Loucy (cell line): ENCODE measurements around the gene HLA-DMA.

Experiments used
- H2AFZ ChIP-seq: fragments of 200-600 bp; sonication (generic); 2 replicates; pipeline ENCODE4 v1.6.0; 2016; ENCODE audit warnings: antibody characterized with exemption, mild to moderate bottlenecking, low read length, moderate library complexity
- H3F3A ChIP-seq: fragments of 200-600 bp; 2 replicates; pipeline ENCODE4 v1.6.0; 2016; ENCODE audit warnings: antibody characterized with exemption, low read depth, mild to moderate bottlenecking
- H3K27me3 ChIP-seq: fragments of 200-600 bp; sonication (generic); 2 replicates; pipeline ENCODE4 v1.6.1; 2014; ENCODE audit warnings: low read length, mild to moderate bottlenecking; ENCODE audit not compliant: insufficient read depth, poor library complexity, severe bottlenecking
- H3K36me3 ChIP-seq: fragments of 200-600 bp; sonication (generic); 2 replicates; pipeline ENCODE4 v1.6.1; 2016; ENCODE audit warnings: low read length; ENCODE audit not compliant: insufficient read depth
- H3K4me1 ChIP-seq: fragments of 200-600 bp; sonication (generic); 2 replicates; pipeline ENCODE4 v1.5.1; 2014; ENCODE audit warnings: low read length, mild to moderate bottlenecking; ENCODE audit not compliant: insufficient read depth, poor library complexity, severe bottlenecking
- H3K4me2 ChIP-seq: fragments of 200-600 bp; sonication (generic); 2 replicates; pipeline ENCODE4 v1.6.0; 2014; ENCODE audit warnings: antibody characterized with exemption, low read length, low read depth, mild to moderate bottlenecking; ENCODE audit not compliant: poor library complexity, severe bottlenecking
- H3K4me3 ChIP-seq: fragments of 200-600 bp; sonication (generic); 2 replicates; pipeline ENCODE4 v1.5.1; 2014; ENCODE audit warnings: low read length, mild to moderate bottlenecking, mixed read lengths; ENCODE audit not compliant: poor library complexity, severe bottlenecking
- H3K79me2 ChIP-seq: fragments of 200-600 bp; sonication (generic); 2 replicates; pipeline ENCODE4 v1.6.1; 2014; ENCODE audit warnings: low read length; ENCODE audit not compliant: insufficient read depth
- H3K9ac ChIP-seq: fragments of 200-600 bp; sonication (generic); 2 replicates; pipeline ENCODE4 v1.6.0; 2014; ENCODE audit warnings: mild to moderate bottlenecking, low read depth, low read length, moderate library complexity; ENCODE audit not compliant: poor library complexity, severe bottlenecking
- H3K9me2 ChIP-seq: fragments of 200-600 bp; sonication (generic); replicated peaks from 2 replicates; pipeline ENCODE4 v1.6.1; 2016; ENCODE audit warnings: low read depth, low read length, mixed read lengths
- H3K9me3 ChIP-seq: fragments of 200-600 bp; sonication (generic); 2 replicates; pipeline ENCODE4 v1.6.1; 2014; ENCODE audit warnings: mild to moderate bottlenecking, antibody characterized with exemption, low read length, low read depth; ENCODE audit not compliant: insufficient read depth
- H4K20me1 ChIP-seq: fragments of 200-600 bp; sonication (generic); 2 replicates; pipeline ENCODE4 v1.6.0; 2014; ENCODE audit warnings: antibody characterized with exemption, low read length, mild to moderate bottlenecking; ENCODE audit not compliant: insufficient read depth, poor library complexity, severe bottlenecking
- CTCF ChIP-seq: fragments of 200-600 bp; sonication (generic); conservative IDR thresholded peaks from 2 replicates; pipeline ENCODE4 v1.5.1; 2014; ENCODE audit warnings: mild to moderate bottlenecking, antibody characterized with exemption, low read length
- EZH2phosphoT487 ChIP-seq: fragments of 200-600 bp; IDR thresholded peaks from 2 replicates; pipeline ENCODE4 v1.6.1; 2018; ENCODE audit warnings: antibody characterized with exemption, mild to moderate bottlenecking, moderate library complexity, borderline replicate concordance

The HLA-DMA gene

GRCh38 chr6:32963866-32964265, 11.0 kb upstream of the HLA-DMA start:
- Histone ChIP-seq H4K20me1 (peaks cover 2% of the 10 kb centered on the region), H3K9me3 (no peaks in the 10 kb centered on the region), H3K36me3 (no peaks in the 10 kb centered on the region), H3K27me3 (no peaks in the 10 kb centered on the region), H2AFZ (no peak overlapping the region), H3F3A (peaks cover 12% of the 10 kb centered on the region; the same call in 1 of the 2 replicates), H3K9ac (no peak overlapping the region), H3K9me2 (no peaks in the 10 kb centered on the region), H3K4me2 (no peak overlapping the region), H3K4me3 (no peak overlapping the region), H3K79me2 (peaks cover 29% of the 10 kb centered on the region), H3K4me1 (peaks cover 20% of the 10 kb centered on the region)
- TF ChIP-seq EZH2phosphoT487: no peak
- TF ChIP-seq CTCF: no peak

- H3K4me2 ChIP-seq: no peak overlapping the region
Observed at GRCh38 chr6:32962213-32962826, 9.4 kb upstream of the HLA-DMA start.

GRCh38 chr6:32960563-32960962, 7.7 kb upstream of the HLA-DMA start:
- peaks cover 3% of the 10 kb centered on the region; the same call in 1 of the 2 replicates for H3K79me2 ChIP-seq
- no peaks in the 10 kb centered on the region for H3K36me3 ChIP-seq
- no peaks in the 10 kb centered on the region for H3K27me3 ChIP-seq
- TF ChIP-seq CTCF (no peak), EZH2phosphoT487 (no peak)
- H3F3A ChIP-seq: no peaks in the 10 kb centered on the region
- no peak overlapping the region for H3K9ac ChIP-seq
- no peaks in the 10 kb centered on the region for H4K20me1 ChIP-seq
- H2AFZ ChIP-seq: no peak overlapping the region
- H3K4me3 ChIP-seq: no peak overlapping the region
- no peaks in the 10 kb centered on the region for H3K9me2 ChIP-seq
- H3K4me2 ChIP-seq: no peak overlapping the region
- H3K9me3 ChIP-seq: no peaks in the 10 kb centered on the region
- H3K4me1 ChIP-seq: no peaks in the 10 kb centered on the region

More at GRCh38 chr6:32962213-32962826, 9.4 kb upstream of the HLA-DMA start:
- peaks cover 20% of the 10 kb centered on the region for H3K79me2 ChIP-seq
- no peaks in the 10 kb centered on the region for H3K9me3 ChIP-seq
- no peaks in the 10 kb centered on the region for H3K27me3 ChIP-seq
- TF ChIP-seq CTCF (no peak), EZH2phosphoT487 (no peak)
- 0 out of 2 replicates have a peak, but pooled peaks cover 7% of the 10 kb centered on the region for H3F3A ChIP-seq
- H4K20me1 ChIP-seq: peaks cover 2% of the 10 kb centered on the region
- H2AFZ ChIP-seq: no peak overlapping the region
- no peak overlapping the region for H3K4me3 ChIP-seq
- H3K36me3 ChIP-seq: no peaks in the 10 kb centered on the region
- no peaks in the 10 kb centered on the region for H3K9me2 ChIP-seq
- peaks cover 15% of the 10 kb centered on the region for H3K4me1 ChIP-seq
- H3K9ac ChIP-seq: no peak overlapping the region
